Measurements from ENCODE around the gene EGFR.

EGFR gene

GRCh38 chr7:55260676-55261385 is 242.0 kb downstream of the EGFR start:
- Histone ChIP-seq H3K27me3 (replicated peaks) (peaks cover 2% of the 10 kb centered on the region), H3K27ac (no peak overlapping the region), H3K36me3 (replicated peaks) (no peaks in the 10 kb centered on the region), H3K4me3 (ENCODE audit: low read depth, low read length) (no peak overlapping the region)
- DNase-seq = no peak
- in situ Hi-C loops (cut with HindIII; ENCODE audit: low pct_ligation_motif_present, low sequenced_read_pairs) = loop anchor here (25.0 kb wide), 1 partner anchor 474 kb away; no protein-coding TSS in a partner anchor
- no peak for TF ChIP-seq CTCF (IDR thresholded peaks at IDR 0.05; ENCODE audit: low read depth, low read length, missing control alignments)

Measured in brain microvascular endothelial cell (primary cell).